Pancreas (tissue), 10 donors: ENCODE data around the gene PIP4K2A. TPM values are rescaled to one million over a fixed set of nuclear protein-coding genes. Genes with fewer than 3 reads are reported as not detected.

Experiments used
- ATAC-seq, 4 donors: fragments of 200-7000 bp; cut with Tn5 transposase; one replicate each; pipeline versions ENCODE4 v1.8.0 to v1.9.1; 2020; ENCODE audit warnings: mild to moderate bottlenecking in 4 of 4, moderate library complexity in 4 of 4
- DNase-seq, 6 donors: peaks; one replicate each; pipeline ENCODE4 v3.0.0-alpha.2; 2020
- FAIRE-seq: peaks from 2 replicates; lab custom pipeline; 2012; peaks lifted over from hg19 to GRCh38; lab: Jason Lieb, UNC
- H3K27ac ChIP-seq, 4 donors: fragments of 200-600 bp; sonication (generic); 1 replicate in 3 of 4; 2 replicates in 1 of 4; pipeline versions ENCODE4 v1.5.0 to v1.8.0; 2020
- H3K27me3 ChIP-seq, 4 donors: fragments of 200-600 bp; one replicate each; pipeline ENCODE4 v1.8.0; 2021
- H3K36me3 ChIP-seq, 3 donors: fragments of 200-600 bp; sonication (generic) in 1 of 3; one replicate each; pipeline versions ENCODE4 v1.5.0 to v1.8.0; 2020 to 2021
- H3K4me1 ChIP-seq, 3 donors: fragments of 200-600 bp; one replicate each; pipeline ENCODE4 v1.8.0; 2021
- H3K4me3 ChIP-seq, 4 donors: fragments of 200-600 bp; sonication (generic) in 2 of 4; one replicate each; pipeline versions ENCODE4 v1.5.0 to v1.8.0; 2020 to 2021
- H3K9me3 ChIP-seq, 4 donors: fragments of 200-600 bp; one replicate each; pipeline ENCODE4 v1.8.0; 2021
- CTCF ChIP-seq, 4 donors: fragments of 200-600 bp; sonication (generic) in 3 of 4; IDR thresholded peaks; one replicate each; pipeline versions ENCODE4 v1.5.0 to v1.8.0; 2021; ENCODE audit warnings: antibody characterized with exemption in 4 of 4
- WGBS, 2 donors: extraction: QIAGEN DNeasy Blood & Tissue Kit; methylation state at CpG; one replicate each; pipeline ENCODE4 v1.1.7; 2013; 5-methylcytosine and 5-hydroxymethylcytosine counted together
- intact Hi-C, 3 donors: fragments of 100-400 bp; cut with DNase I; formaldehyde crosslinking; loops; one replicate each; pipeline versions ENCODE4 v1.11.1 to v1.14.2; 2022
- polyA plus RNA-seq, 2 donors: library from polyadenylated mRNA; stranded (reverse); fragments of 200-250 nt; gene quantifications; one replicate each; pipeline ENCODE4 v1.2.3, GENCODE V29; 2013
- total RNA-seq, 6 donors: library from RNA; stranded (reverse); fragmentation: NEBNext Ultra II Directional in 4 of 6; extraction: Animal tissue kit (Norgen Biotek cat#: 25700) in 4 of 6; gene quantifications; one replicate each; pipeline versions ENCODE4 v1.2.1 to v1.2.4, GENCODE V29; 2021 to 2023
- donor health status: healthy with polysubstance abuse.
- donor health status: DM: no; HTN: no; CAD: no; lungs with moderate emphysema.
- donor health status: DM: no; HTN: no; CAD: no.
- donor health status: control.
- donor health status: control.
- donor health status: Bipolar disorder and iron deficiency.
- donor health status: DM: yes; HTN: yes; CAD: no.
- donor health status: DM: no; HTN: no; CAD: no.
- donor health status: DM: no; HTN: no; CAD: no.
- donor health status: DM: yes; HTN: yes; CAD: no.

Gene PIP4K2A
- total and polyA plus RNA-seq, 8 donors = 3.6 to 17.8 (median 6.7) TPM

DNA sequence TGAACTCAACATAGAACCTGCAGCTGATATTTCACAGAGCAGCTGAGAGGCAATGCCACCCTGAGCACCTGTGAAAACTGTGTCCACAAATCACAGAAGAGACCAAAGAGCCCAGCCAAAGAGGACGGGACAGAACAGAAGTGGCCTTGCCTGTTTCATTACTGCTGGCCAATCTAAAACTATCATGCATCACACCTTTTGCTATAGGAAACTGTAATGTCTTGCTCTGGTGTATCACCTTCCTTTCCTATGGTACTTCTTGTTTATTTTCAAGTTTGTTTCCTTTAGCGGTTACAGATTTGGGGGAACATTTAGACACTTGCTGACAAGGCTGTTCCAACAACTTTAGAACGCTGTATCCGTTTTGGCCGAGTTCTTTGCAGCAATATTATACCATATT lies 80.3 kb downstream of the PIP4K2A start:
- Histone ChIP-seq H3K27me3 (no peaks in the 10 kb centered on the region), H3K9me3 (no peaks in the 10 kb centered on the region), H3K36me3 (no peaks in the 10 kb centered on the region), H3K4me3 (no peak overlapping the region), H3K4me1 (peaks cover 0 to 7% (median 4%) of the 10 kb centered on the region in 3 donors), H3K27ac (no peak overlapping the region)
- ATAC-seq (no peak), FAIRE-seq (no peak), DNase-seq (no peak)
- TF ChIP-seq CTCF (IDR thresholded peaks at IDR 0.05) = no peak
- intact Hi-C loops = no loop called here
- WGBS, 2 donors = 87 to 91% methylated on average over 5 of the region's 5 CpGs

DNA sequence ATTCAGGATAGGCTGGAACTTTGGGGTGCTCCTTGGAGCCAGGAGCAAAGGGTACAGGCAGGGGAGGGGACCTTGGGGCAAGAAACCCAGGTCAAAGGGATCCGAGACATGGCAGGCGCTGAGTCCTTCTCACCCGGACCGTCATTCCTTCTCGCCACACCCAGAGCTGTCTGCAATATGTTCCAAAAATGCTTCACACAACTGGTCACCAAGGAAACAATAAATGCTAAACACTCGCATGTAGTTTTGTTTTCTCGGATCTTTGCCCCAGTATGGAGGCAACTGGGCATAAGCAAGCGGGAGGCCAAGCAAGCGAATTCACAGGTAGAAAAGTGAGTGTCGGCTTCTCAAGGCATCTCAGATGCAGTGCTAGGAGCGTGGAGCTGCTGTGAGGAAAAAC lies 80.8 kb downstream of the PIP4K2A start:
- H3K4me1 ChIP-seq = peaks cover 0 to 7% (median 4%) of the 10 kb centered on the region in 3 donors
- ATAC-seq = no peak
- WGBS, 2 donors = 95 to 99% methylated on average over 11 of the region's 11 CpGs
- H3K27ac ChIP-seq = no peak overlapping the region
- no peak for FAIRE-seq
- H3K4me3 ChIP-seq = no peak overlapping the region
- no peak for TF ChIP-seq CTCF (IDR thresholded peaks at IDR 0.05)
- no peaks in the 10 kb centered on the region for H3K9me3 ChIP-seq
- intact Hi-C loops = no loop called here
- no peaks in the 10 kb centered on the region for H3K36me3 ChIP-seq
- H3K27me3 ChIP-seq = no peaks in the 10 kb centered on the region
- no peak for DNase-seq

DNA sequence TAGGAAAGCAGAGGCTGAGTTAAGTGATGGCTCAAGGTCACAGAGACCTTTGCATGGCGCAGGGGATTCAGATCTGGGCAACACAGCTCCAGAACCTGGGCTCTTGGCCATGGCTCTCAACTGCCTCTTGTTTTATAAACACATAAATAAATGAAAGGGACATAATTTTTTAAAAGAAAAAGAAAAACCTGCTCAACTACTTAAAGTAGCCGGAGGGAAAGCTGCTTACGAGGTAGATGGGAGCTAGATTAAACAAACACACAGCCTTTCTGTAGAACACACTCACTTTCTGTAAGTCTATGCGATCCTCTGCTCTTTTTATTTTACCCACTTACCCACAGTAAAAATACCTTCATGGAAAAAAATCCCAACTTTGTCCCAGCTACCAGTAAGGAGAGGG lies 81.3 kb downstream of the PIP4K2A start:
- H3K36me3 ChIP-seq = no peaks in the 10 kb centered on the region
- no peaks in the 10 kb centered on the region for H3K27me3 ChIP-seq
- 74 to 77% methylated on average over 4 of the region's 4 CpGs for WGBS, 2 donors
- no peak for TF ChIP-seq CTCF (IDR thresholded peaks at IDR 0.05)
- FAIRE-seq (no peak), ATAC-seq (no peak), DNase-seq (no peak)
- no peaks in the 10 kb centered on the region for H3K9me3 ChIP-seq
- peaks cover 0 to 8% (median 5%) of the 10 kb centered on the region in 3 donors for H3K4me1 ChIP-seq
- intact Hi-C loops = no loop called here
- no peak overlapping the region for H3K4me3 ChIP-seq
- H3K27ac ChIP-seq = no peak overlapping the region

- H3K4me1 ChIP-seq = peaks cover 0 to 18% (median 17%) of the 10 kb centered on the region in 3 donors
- DNase-seq (no peak), FAIRE-seq (no peak), ATAC-seq (no peak)
- H3K36me3 ChIP-seq = no peaks in the 10 kb centered on the region
- H3K4me3 ChIP-seq = no peak overlapping the region
- no peaks in the 10 kb centered on the region for H3K27me3 ChIP-seq
- intact Hi-C loops = no loop called here
- no peaks in the 10 kb centered on the region for H3K9me3 ChIP-seq
- no peak for TF ChIP-seq CTCF (IDR thresholded peaks at IDR 0.05)
- no peak overlapping the region for H3K27ac ChIP-seq
- WGBS, 2 donors = 93 to 94% methylated on average over 10 of the region's 10 CpGs
These were observed 82.6 kb downstream of the PIP4K2A start for GRCh38 chr10:22631646-22632278.

GRCh38 chr10:22631185-22631584 lies 83.2 kb downstream of the PIP4K2A start:
- ATAC-seq (no peak), DNase-seq (no peak), FAIRE-seq (no peak)
- no peak overlapping the region for H3K27ac ChIP-seq
- no peaks in the 10 kb centered on the region for H3K36me3 ChIP-seq
- H3K9me3 ChIP-seq = no peaks in the 10 kb centered on the region
- no peak overlapping the region for H3K4me3 ChIP-seq
- intact Hi-C loops = no loop called here
- 83 to 85% methylated on average over 3 of the region's 3 CpGs for WGBS, 2 donors
- H3K27me3 ChIP-seq = no peaks in the 10 kb centered on the region
- no peak for TF ChIP-seq CTCF (IDR thresholded peaks at IDR 0.05)
- H3K4me1 ChIP-seq = peaks cover 0 to 21% (median 19%) of the 10 kb centered on the region in 3 donors
